HepG2 (cell line): ENCODE data around the gene TIGAR. TPM values are rescaled to one million over a fixed set of nuclear protein-coding genes. Genes with fewer than 3 reads are reported as not detected.

ENCODE experiments used
- ATAC-seq: fragments of 200-7000 bp; cut with Tn5 transposase; 3 replicates; pipeline ENCODE4 v1.9.1; 2020; ENCODE audit warnings: mild to moderate bottlenecking, moderate library complexity
- BruUV-seq: library from RNA; stranded (reverse); fragments of 400-500 nt; replicated peaks from 2 replicates; lab custom pipeline; 2021; lab: Mats Ljungman, UMichigan
- CTCF ChIA-PET: fragments of 300-600 bp; formaldehyde crosslinking; extraction: SDS; loops from one replicate; lab custom pipeline; 2021; ENCODE audit warnings: low total read pairs, inconsistent platforms, low intra/inter-chr PET ratio; lab: Yijun Ruan, JAX
- POLR2A ChIA-PET: fragments of 350-600 bp; sonication (Branson Sonifier 250); formaldehyde crosslinking; loops from one replicate; lab custom pipeline; 2020; ENCODE audit warnings: antibody characterized with exemption, inconsistent platforms; lab: Yijun Ruan, JAX
- DNase-seq: peaks from one replicate; pipeline ENCODE4 v3.0.0-alpha.2; 2015; ENCODE audit warnings: low spot score
- FAIRE-seq: peaks from 3 replicates; lab custom pipeline; 2011; peaks lifted over from hg19 to GRCh38; lab: Jason Lieb, UNC
- H2AFZ ChIP-seq: one replicate; pipeline ENCODE4 v1.6.1; 2011; ENCODE audit warnings: low read length, inconsistent platforms
- H3K27ac ChIP-seq: fragments of 300-600 bp; 3 replicates; pipeline ENCODE4 v1.8.0; 2011; ENCODE audit warnings: mixed run types, mild to moderate bottlenecking, mixed read lengths, low read length, inconsistent platforms; ENCODE audit not compliant: insufficient read depth; ENCODE audit errors: extremely low read length
- H3K27me3 ChIP-seq, 2 experiments: fragments of 200-600 bp in 1 of 2; 2 replicates in 1 of 2; 3 replicates in 1 of 2; pipeline versions ENCODE4 v1.6.0 to v1.8.0; 2011; ENCODE audit warnings: low read length in 2 of 2, mild to moderate bottlenecking in 2 of 2, moderate library complexity in 2 of 2, inconsistent platforms in 1 of 2; ENCODE audit not compliant: insufficient read depth in 2 of 2, control insufficient read depth in 1 of 2
- H3K36me3 ChIP-seq, 2 experiments: fragments of 200-600 bp in 1 of 2; replicated peaks in 1 of 2; 2 replicates in 1 of 2; 3 replicates in 1 of 2; pipeline versions ENCODE4 v1.5.1 to v1.8.0; 2011; ENCODE audit warnings: low read length in 2 of 2, inconsistent platforms in 1 of 2; ENCODE audit not compliant: insufficient read depth in 2 of 2, control insufficient read depth in 1 of 2
- H3K4me1 ChIP-seq: 2 replicates; pipeline ENCODE4 v1.5.1; 2012; ENCODE audit warnings: low read length, inconsistent platforms; ENCODE audit not compliant: insufficient read depth
- H3K4me2 ChIP-seq: 2 replicates; pipeline ENCODE4 v1.6.0; 2011; ENCODE audit warnings: low read depth, low read length, inconsistent platforms
- H3K4me3 ChIP-seq, 3 experiments: fragments of 200-600 bp in 1 of 3; sonication (generic), shearing (Covaris generic) in 1 of 3; replicated peaks in 1 of 3; 2 replicates each; pipeline ENCODE4 v1.5.1; 2011 to 2016; ENCODE audit warnings: low read length in 3 of 3, inconsistent platforms in 2 of 3, low read depth in 2 of 3, mild to moderate bottlenecking in 2 of 3, control low read depth in 1 of 3, mixed read lengths in 1 of 3; ENCODE audit not compliant: insufficient read depth in 1 of 3
- H3K79me2 ChIP-seq: one replicate; pipeline ENCODE4 v1.6.1; 2011; ENCODE audit warnings: low read length, inconsistent platforms; ENCODE audit not compliant: insufficient read depth
- H3K9ac ChIP-seq: 2 replicates; pipeline ENCODE4 v1.6.0; 2011; ENCODE audit warnings: mild to moderate bottlenecking, low read depth, low read length, inconsistent platforms; ENCODE audit not compliant: insufficient read depth
- H3K9me3 ChIP-seq: 2 replicates; pipeline ENCODE4 v1.5.1; 2012; ENCODE audit warnings: mild to moderate bottlenecking, low read length
- H4K20me1 ChIP-seq: 2 replicates; pipeline ENCODE4 v1.6.0; 2011; ENCODE audit warnings: inconsistent platforms, mild to moderate bottlenecking, low read length, moderate library complexity; ENCODE audit not compliant: insufficient read depth
- MBNL3 ChIP-seq: fragments of 250-450 bp; sonication (Bioruptor Pico); conservative IDR thresholded peaks from 2 replicates; pipeline ENCODE4 v1.8.0; 2022; ENCODE audit warnings: mild to moderate bottlenecking, inconsistent platforms
- RFX3 ChIP-seq: IDR thresholded peaks from 2 replicates; pipeline ENCODE4 v1.6.1; 2016; ENCODE audit warnings: missing biosample characterization, missing genetic modification reagents
- SKI ChIP-seq: fragments of 450-650 bp; IDR thresholded peaks from one replicate; pipeline ENCODE4 v1.6.1; 2018; ENCODE audit warnings: mild to moderate bottlenecking; ENCODE audit not compliant: partially characterized antibody
- THAP7 ChIP-seq: sonication (generic); formaldehyde crosslinking; IDR thresholded peaks from 2 replicates; pipeline ENCODE4 v1.8.1; 2023; ENCODE audit warnings: mild to moderate bottlenecking, missing genetic modification reagents
- ZBTB43 ChIP-seq: sonication (generic); formaldehyde crosslinking; conservative IDR thresholded peaks from 2 replicates; pipeline ENCODE4 v1.4.0; 2020; ENCODE audit warnings: missing genetic modification reagents
- ZFP36L1 ChIP-seq: sonication (generic); formaldehyde crosslinking; IDR thresholded peaks from 2 replicates; pipeline ENCODE4 v1.8.0; 2022; ENCODE audit warnings: mild to moderate bottlenecking, missing genetic modification reagents, moderate library complexity
- ZNF569 ChIP-seq: sonication (generic); formaldehyde crosslinking; IDR thresholded peaks from 2 replicates; pipeline ENCODE4 v1.5.0; 2020; ENCODE audit warnings: mild to moderate bottlenecking, missing genetic modification reagents, moderate library complexity, borderline replicate concordance
- ZNF577 ChIP-seq: sonication (generic); formaldehyde crosslinking; IDR thresholded peaks from 2 replicates; pipeline ENCODE4 v1.4.0; 2020; ENCODE audit warnings: mild to moderate bottlenecking, low read depth, missing genetic modification reagents, borderline replicate concordance
- WGBS: methylation state at CpG from one replicate; pipeline ENCODE4 v1.1.6; 2017; ENCODE audit warnings: low lambda C conversion rate; 5-methylcytosine and 5-hydroxymethylcytosine counted together
- in situ Hi-C: cut with HindIII; loops from 2 replicates; pipeline ENCODE4 v1.10.0; 2017; ENCODE audit warnings: low pct_unique_long_range_greater_than_20kb; ENCODE audit not compliant: extremely low pct_ligation_motif_present
- intact Hi-C: fragments of 100-400 bp; cut with micrococcal nuclease; formaldehyde crosslinking; loops from one replicate; pipeline ENCODE4 v1.10.0; 2022; ENCODE audit not compliant: unreplicated experiment
- polyA plus RNA-seq, 8 experiments: library from polyadenylated mRNA; depleted of rRNA in 3 of 8; stranded (reverse) in 7 of 8; unstranded in 1 of 8; fragments of >200 nt; fragmentation: Illumina TruSeq in 4 of 8; extraction: Trizol in 4 of 8; gene quantifications; 2 replicates each; pipeline versions ENCODE4 v1.2.1 to v1.2.3, GENCODE V29; 2011 to 2016; ENCODE audit warnings: low read depth in 4 of 8, missing spikeins in 1 of 8, mixed read lengths in 1 of 8; ENCODE audit not compliant: insufficient read depth in 1 of 8
- total RNA-seq, 5 experiments: library from RNA; depleted of rRNA; stranded (reverse); fragments of >200 nt; fragmentation: Illumina TruSeq; extraction: Trizol; gene quantifications; 2 replicates each; pipeline ENCODE4 v1.2.3, GENCODE V29; 2016; ENCODE audit warnings: low read depth in 1 of 5
- TF ChIP-seq, protein P1 (sequence below): sonication (generic); formaldehyde crosslinking; IDR thresholded peaks from 2 replicates; pipeline ENCODE4 v1.4.0; 2020; ENCODE audit warnings: missing genetic modification reagents

Gene TIGAR
- total and polyA plus RNA-seq, 2 of the 13 experiments (the other 11 are each of a cell fraction or from before 2014, with no cell fraction given), result 2.6 to 21.8 TPM

GRCh38 chr12:4402996-4403395 lies 82.0 kb downstream of the TIGAR start:
- no peak overlapping the region for H3K9ac ChIP-seq
- peaks cover 4 to 23% of the 10 kb centered on the region in 2 experiments; a peak in 2 of 5 replicates for H3K27me3 ChIP-seq
- BruUV-seq, result no TSS peak
- H3K79me2 ChIP-seq, result no peaks in the 10 kb centered on the region
- DNase-seq (no peak), FAIRE-seq (no peak), ATAC-seq (no peak)
- ChIA-PET POLR2A (no interaction called here), CTCF (no interaction called here)
- 1% methylated on average over 3 of the region's 4 CpGs for WGBS
- H3K27ac ChIP-seq, result no peak overlapping the region
- no peaks in the 10 kb centered on the region for H3K36me3 ChIP-seq
- intact Hi-C loops, result no loop called here
- no peak overlapping the region for H2AFZ ChIP-seq
- in situ Hi-C loops, result no loop called here
- H4K20me1 ChIP-seq, result no peaks in the 10 kb centered on the region
- no peaks in the 10 kb centered on the region for H3K4me1 ChIP-seq
- TF ChIP-seq SKI (no peak), ZNF569 (CRISPR knock-in tag) (no peak), RFX3 (no peak), ZFP36L1 (CRISPR knock-in tag) (no peak), MBNL3 (no peak), ZBTB43 (CRISPR knock-in tag) (no peak), ZNF577 (CRISPR knock-in tag) (no peak), THAP7 (no peak)
- TF ChIP-seq, protein P1, sequence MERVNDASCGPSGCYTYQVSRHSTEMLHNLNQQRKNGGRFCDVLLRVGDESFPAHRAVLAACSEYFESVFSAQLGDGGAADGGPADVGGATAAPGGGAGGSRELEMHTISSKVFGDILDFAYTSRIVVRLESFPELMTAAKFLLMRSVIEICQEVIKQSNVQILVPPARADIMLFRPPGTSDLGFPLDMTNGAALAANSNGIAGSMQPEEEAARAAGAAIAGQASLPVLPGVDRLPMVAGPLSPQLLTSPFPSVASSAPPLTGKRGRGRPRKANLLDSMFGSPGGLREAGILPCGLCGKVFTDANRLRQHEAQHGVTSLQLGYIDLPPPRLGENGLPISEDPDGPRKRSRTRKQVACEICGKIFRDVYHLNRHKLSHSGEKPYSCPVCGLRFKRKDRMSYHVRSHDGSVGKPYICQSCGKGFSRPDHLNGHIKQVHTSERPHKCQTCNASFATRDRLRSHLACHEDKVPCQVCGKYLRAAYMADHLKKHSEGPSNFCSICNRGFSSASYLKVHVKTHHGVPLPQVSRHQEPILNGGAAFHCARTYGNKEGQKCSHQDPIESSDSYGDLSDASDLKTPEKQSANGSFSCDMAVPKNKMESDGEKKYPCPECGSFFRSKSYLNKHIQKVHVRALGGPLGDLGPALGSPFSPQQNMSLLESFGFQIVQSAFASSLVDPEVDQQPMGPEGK (CRISPR knock-in tag), result no peak
- H3K9me3 ChIP-seq, result no peaks in the 10 kb centered on the region
- H3K4me3 ChIP-seq, result no peak overlapping the region
- no peak overlapping the region for H3K4me2 ChIP-seq

Other genes starting within 250 kb of the TIGAR start
- gene CCND2, start 47.5 kb upstream of the TIGAR start, total RNA-seq (2016; rRNA removed; fragmentation: Illumina TruSeq; extraction: Trizol), result 1.1 and 1.4 TPM in 2 replicates
- 0.61 and 0.90 TPM in 2 replicates for gene CCND2, start 47.5 kb upstream of the TIGAR start, polyA plus RNA-seq (2011; rRNA removed)
- not detected in 2 replicates for gene FGF23, start 58.5 kb downstream of the TIGAR start, total RNA-seq (2016; rRNA removed; fragmentation: Illumina TruSeq; extraction: Trizol)
- gene FGF23, start 58.5 kb downstream of the TIGAR start, polyA plus RNA-seq (2011; rRNA removed), result not detected in 2 replicates
- not detected in 2 replicates for gene FGF6, start 124.6 kb downstream of the TIGAR start, total RNA-seq (2016; rRNA removed; fragmentation: Illumina TruSeq; extraction: Trizol)
- gene FGF6, start 124.6 kb downstream of the TIGAR start, polyA plus RNA-seq (2011; rRNA removed), result not detected in 2 replicates
- gene RAD51AP1, start 217.7 kb downstream of the TIGAR start, total RNA-seq (2016; rRNA removed; fragmentation: Illumina TruSeq; extraction: Trizol), result 49.3 and 79.3 TPM in 2 replicates
- 6.7 and 16.6 TPM in 2 replicates for gene RAD51AP1, start 217.7 kb downstream of the TIGAR start, polyA plus RNA-seq (2011; rRNA removed)
- 40.2 and 47.4 TPM in 2 replicates for gene DYRK4, start 241.0 kb downstream of the TIGAR start, total RNA-seq (2016; rRNA removed; fragmentation: Illumina TruSeq; extraction: Trizol)
- 27.9 and 29.4 TPM in 2 replicates for gene DYRK4, start 241.0 kb downstream of the TIGAR start, polyA plus RNA-seq (2011; rRNA removed)